Ectodermal cell (in vitro differentiated cells): Measurements from ENCODE around the gene DAP.

Experiments used
- H3K27ac ChIP-seq: 2 replicates; pipeline ENCODE4 v1.7.0; 2013; ENCODE audit warnings: mild to moderate bottlenecking, low read depth, low read length; ENCODE audit not compliant: insufficient read depth, poor library complexity, severe bottlenecking
- H3K27me3 ChIP-seq: 2 replicates; pipeline ENCODE4 v1.7.0; 2013; ENCODE audit warnings: mild to moderate bottlenecking, low read length; ENCODE audit not compliant: insufficient read depth, control insufficient read depth, poor library complexity, severe bottlenecking
- H3K36me3 ChIP-seq: one replicate; pipeline ENCODE4 v1.7.0; 2013; ENCODE audit warnings: low read length; ENCODE audit not compliant: control insufficient read depth, insufficient read depth
- H3K4me1 ChIP-seq: one replicate; pipeline ENCODE4 v1.7.0; 2013; ENCODE audit warnings: low read length; ENCODE audit not compliant: control insufficient read depth, insufficient read depth
- H3K4me3 ChIP-seq: 2 replicates; pipeline ENCODE4 v1.7.0; 2013; ENCODE audit warnings: low read depth, low read length, control low read depth; ENCODE audit not compliant: insufficient read depth
- H3K9me3 ChIP-seq: 2 replicates; pipeline ENCODE4 v1.7.0; 2013; ENCODE audit warnings: mild to moderate bottlenecking, low read length, moderate library complexity; ENCODE audit not compliant: control insufficient read depth
- WGBS, 2 experiments: methylation state at CpG; one replicate each; pipeline ENCODE4 v1.1.7; 2013; ENCODE audit warnings: missing lambda C conversion rate in 2 of 2; 5-methylcytosine and 5-hydroxymethylcytosine counted together

Gene DAP

DNA sequence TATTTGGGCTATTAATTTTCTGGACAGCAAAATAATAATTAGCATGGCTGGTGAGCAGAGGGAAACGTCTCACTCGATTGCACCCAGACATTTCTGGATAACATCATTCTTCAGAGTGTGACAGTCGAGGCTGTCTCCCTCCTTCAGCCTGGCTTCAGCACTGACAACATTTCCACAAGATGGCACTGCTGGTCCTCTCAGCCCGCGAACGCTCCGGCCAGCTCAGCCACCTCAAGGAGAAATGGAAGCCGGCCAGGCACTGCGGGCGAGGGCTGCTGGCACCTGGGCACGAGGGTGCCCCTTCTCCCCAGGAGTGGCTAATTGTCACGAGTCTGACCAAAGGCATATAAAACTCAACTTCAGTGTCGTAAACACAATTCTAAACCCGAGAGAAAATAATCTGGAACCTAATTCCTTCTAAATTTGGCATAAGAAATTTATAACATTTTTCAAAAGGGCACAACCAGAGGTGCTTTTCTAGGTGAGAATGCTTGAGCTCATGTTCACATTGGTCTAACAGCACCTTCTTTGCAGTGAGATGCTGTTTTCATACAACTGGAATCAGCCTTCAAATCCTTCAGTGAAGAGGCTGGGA is 65.9 kb downstream of the DAP start:
- Histone ChIP-seq H3K27ac (no peak overlapping the region), H3K4me1 (no peaks in the 10 kb centered on the region)

DNA sequence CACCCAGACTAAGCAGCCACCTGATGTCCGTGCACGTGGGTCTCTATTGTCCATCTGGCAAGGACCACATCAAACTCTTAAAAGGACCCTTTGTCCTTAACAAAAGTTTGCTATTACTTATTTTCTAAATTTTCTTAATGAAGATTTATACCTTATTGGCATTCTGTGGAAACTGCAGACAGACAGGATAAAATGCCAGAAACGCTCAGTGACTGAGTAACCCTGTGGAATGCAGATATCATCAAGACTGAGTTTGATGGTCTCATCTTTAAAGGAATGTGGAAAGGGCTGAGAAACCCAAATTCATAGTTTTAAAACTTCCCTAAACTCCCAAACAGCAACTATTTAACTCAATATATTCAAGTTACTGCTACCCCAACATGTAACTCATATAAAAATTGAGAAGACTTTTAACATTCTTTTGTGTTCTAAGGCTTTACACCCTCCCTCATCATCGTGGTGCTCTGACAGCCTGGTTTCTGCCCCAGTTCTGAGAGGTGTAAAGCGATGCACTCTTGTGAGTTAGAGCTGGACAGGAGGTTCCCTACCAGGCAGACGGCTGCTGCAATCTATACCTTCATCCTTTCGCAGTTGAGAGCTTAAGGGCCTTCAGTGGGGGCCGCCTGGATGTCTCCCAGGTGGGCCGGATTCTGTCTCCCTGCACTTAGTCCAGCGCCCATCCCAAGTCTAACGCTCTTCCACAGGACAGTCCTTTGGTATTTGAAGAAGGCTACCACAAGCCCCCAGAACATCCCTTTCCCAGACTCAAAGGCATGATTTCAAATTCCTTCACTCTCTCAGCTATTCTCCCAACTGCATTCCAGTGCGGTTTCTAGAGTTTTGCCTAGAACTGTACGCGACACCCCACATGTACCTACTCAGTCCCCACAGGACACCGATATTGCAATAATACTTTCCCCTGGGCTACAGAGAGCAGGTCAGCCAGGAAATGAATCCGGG is 68.9 kb downstream of the DAP start:
- H3K4me1 ChIP-seq, result no peaks in the 10 kb centered on the region
- no peak overlapping the region for H3K27ac ChIP-seq
- 91 to 93% methylated on average over 16 of the region's 16 CpGs for WGBS, 2 experiments
- no peaks in the 10 kb centered on the region for H3K9me3 ChIP-seq
- H3K4me3 ChIP-seq, result no peak overlapping the region
- no peaks in the 10 kb centered on the region for H3K27me3 ChIP-seq
- H3K36me3 ChIP-seq, result no peaks in the 10 kb centered on the region

More for the DNA sequence above, 65.9 kb downstream of the DAP start:
- Histone ChIP-seq H3K4me3 (no peak overlapping the region), H3K27me3 (no peaks in the 10 kb centered on the region), H3K36me3 (no peaks in the 10 kb centered on the region), H3K9me3 (no peaks in the 10 kb centered on the region)
- 31 to 35% methylated on average over 14 of the region's 14 CpGs for WGBS, 2 experiments

- no peaks in the 10 kb centered on the region for H3K9me3 ChIP-seq
- no peak overlapping the region for H3K4me3 ChIP-seq
- H3K27ac ChIP-seq, result no peak overlapping the region
- H3K4me1 ChIP-seq, result no peaks in the 10 kb centered on the region
- H3K27me3 ChIP-seq, result no peaks in the 10 kb centered on the region
- no peaks in the 10 kb centered on the region for H3K36me3 ChIP-seq
- 90 to 94% methylated on average over 12 to 13 of the region's 14 CpGs for WGBS, 2 experiments
Observed at GRCh38 chr5:10690460-10691440, 70.3 kb downstream of the DAP start.

DNA sequence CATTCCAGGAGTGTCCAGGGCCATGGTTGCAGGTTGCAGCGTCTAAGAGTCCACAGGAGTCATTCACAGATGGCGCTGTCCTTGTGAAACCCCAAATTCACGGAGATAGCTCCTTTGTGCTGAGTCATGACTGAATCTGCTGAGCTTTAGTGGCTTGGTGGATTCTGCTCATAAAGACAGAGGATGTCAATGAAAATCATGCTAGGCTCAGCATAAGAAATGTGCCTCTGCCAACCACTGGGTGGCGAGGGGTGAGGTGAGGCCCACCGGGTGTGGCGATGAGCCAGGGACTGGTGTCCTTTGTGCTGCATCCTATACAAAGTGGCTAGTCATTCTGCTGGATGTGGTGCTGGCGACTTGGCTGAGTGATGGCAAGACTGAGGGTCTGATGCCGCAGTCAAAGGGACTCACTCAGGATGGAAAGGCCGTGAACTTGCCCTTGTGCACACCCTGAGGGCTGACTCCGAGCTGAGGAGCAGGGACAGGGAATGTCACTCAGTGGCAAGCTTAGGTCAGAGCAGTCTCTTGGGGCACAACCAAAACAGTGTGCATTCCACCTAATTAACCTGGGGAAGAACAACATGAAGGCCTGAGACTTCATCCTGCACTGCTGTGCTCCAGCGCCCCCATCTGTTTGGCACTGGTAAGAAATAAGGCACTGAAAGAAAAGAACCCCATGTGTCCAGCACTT is 71.5 kb downstream of the DAP start:
- H3K4me1 ChIP-seq, result no peaks in the 10 kb centered on the region
- no peaks in the 10 kb centered on the region for H3K27me3 ChIP-seq
- 83 to 85% methylated on average over 11 of the region's 11 CpGs for WGBS, 2 experiments
- H3K4me3 ChIP-seq, result no peak overlapping the region
- H3K36me3 ChIP-seq, result no peaks in the 10 kb centered on the region
- H3K9me3 ChIP-seq, result no peaks in the 10 kb centered on the region
- no peak overlapping the region for H3K27ac ChIP-seq

DNA sequence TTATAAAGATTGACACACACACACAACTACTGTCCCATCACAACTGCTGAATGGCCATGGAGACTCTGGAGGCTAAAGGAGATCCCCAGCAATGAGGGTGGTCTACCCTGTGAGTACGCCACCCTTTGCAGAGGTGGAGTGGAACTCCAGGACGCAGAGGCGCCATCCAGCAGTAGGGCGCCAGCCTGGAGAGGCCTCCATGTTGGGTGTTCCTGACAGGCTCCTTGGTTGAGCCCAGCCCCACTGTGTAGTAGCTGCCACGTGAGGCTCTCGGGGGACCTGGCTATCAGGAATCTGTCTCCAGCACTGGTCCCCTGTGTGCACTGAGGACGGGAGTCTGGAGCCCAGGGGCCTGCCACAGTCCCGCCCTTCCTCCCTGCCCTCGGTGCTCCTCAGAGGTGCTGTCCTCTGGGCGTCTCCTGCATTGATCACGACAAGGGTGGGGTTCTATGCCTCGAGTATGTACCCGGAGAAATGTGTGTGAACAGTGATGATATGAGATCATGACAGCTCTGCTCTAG is 72.3 kb downstream of the DAP start:
- 95 to 96% methylated on average over 13 of the region's 13 CpGs for WGBS, 2 experiments
- H3K4me1 ChIP-seq, result no peaks in the 10 kb centered on the region
- no peaks in the 10 kb centered on the region for H3K36me3 ChIP-seq
- H3K27ac ChIP-seq, result no peak overlapping the region
- no peak overlapping the region for H3K4me3 ChIP-seq
- no peaks in the 10 kb centered on the region for H3K27me3 ChIP-seq
- H3K9me3 ChIP-seq, result no peaks in the 10 kb centered on the region

GRCh38 chr5:10686890-10687289 is 74.1 kb downstream of the DAP start:
- WGBS, 2 experiments, result 89 to 96% methylated on average over 2 of the region's 2 CpGs
- no peaks in the 10 kb centered on the region for H3K36me3 ChIP-seq
- no peaks in the 10 kb centered on the region for H3K27me3 ChIP-seq
- no peaks in the 10 kb centered on the region for H3K4me1 ChIP-seq
- no peaks in the 10 kb centered on the region for H3K9me3 ChIP-seq
- H3K27ac ChIP-seq, result no peak overlapping the region
- H3K4me3 ChIP-seq, result no peak overlapping the region

DNA sequence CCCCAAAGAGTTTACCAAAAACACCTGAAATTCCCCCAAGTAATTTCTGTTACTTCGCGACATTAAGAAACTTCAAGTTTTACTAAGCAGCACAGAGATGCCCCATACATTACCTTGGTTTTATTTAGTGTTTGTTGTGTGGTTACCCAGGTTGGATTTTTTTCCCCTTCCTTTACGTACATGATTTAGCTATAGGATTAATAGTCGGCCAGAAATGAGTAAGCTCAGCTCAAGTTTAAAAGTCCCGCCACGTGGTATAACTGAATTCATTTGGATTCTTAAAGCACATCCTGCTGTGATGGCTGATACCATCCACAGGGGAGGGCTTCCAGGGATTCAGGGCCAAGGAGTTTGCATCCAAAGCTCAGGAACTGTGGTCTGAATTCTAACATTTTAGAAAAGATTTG is 75.9 kb downstream of the DAP start:
- 78 to 80% methylated on average over 6 of the region's 6 CpGs for WGBS, 2 experiments
- no peak overlapping the region for H3K4me3 ChIP-seq
- H3K27ac ChIP-seq, result no peak overlapping the region
- no peaks in the 10 kb centered on the region for H3K4me1 ChIP-seq
- H3K27me3 ChIP-seq, result no peaks in the 10 kb centered on the region
- peaks cover 10% of the 10 kb centered on the region for H3K36me3 ChIP-seq
- H3K9me3 ChIP-seq, result no peaks in the 10 kb centered on the region

DNA sequence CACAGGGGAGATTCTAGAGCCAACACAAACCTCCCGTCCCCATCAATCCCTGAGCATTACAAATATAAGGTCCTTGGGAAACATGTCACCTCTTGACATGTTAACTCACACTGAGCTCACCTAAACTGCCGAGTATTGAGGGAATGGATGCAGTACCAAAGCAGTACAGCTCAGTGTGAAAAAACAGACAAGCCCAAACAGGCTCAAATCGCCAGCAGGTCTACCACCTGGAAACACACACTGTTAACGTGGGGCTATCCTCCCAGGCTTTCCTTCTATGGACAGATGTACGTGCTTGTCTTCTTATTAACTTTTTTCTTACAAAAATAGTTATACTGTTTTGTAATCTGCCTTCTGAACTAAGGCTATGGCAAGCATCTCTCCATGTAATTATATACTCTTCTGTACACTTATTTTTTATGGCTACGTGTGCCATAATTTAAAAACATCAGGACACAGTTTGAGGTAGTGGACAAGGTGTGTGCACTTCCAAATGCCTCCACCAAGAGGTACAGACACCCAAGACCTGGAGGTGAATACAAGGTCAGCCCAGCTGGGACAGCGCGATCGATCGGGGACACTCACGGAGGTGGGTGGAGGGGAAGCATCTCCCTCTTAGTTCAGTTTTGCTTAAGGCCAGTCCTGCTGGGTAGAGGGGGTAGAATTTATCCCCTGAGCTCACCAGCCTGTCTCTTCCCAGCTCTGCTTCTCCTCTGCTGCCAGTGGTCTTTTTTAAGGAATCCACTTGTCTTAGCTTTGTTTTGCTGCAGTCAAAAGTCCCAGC is 76.5 kb downstream of the DAP start:
- Histone ChIP-seq H3K9me3 (no peaks in the 10 kb centered on the region), H3K4me3 (no peak overlapping the region), H3K27me3 (no peaks in the 10 kb centered on the region), H3K27ac (no peak overlapping the region), H3K36me3 (peaks cover 16% of the 10 kb centered on the region), H3K4me1 (no peaks in the 10 kb centered on the region)
- 91 to 94% methylated on average over 11 of the region's 11 CpGs for WGBS, 2 experiments
